Stimulated activated CD4-positive, alpha-beta T cell treated with anti-CD3 and anti-CD28 coated beads, Interleukin-12 subunit alpha, Interleukin-12 subunit beta, amount 100 ng/mL, for 24 hours (primary cell): ENCODE results near the gene ZNF511.
"Not testable (repeated sequence)": the region's sequence is repeated elsewhere in the genome, so short reads cannot be mapped to it uniquely, and the experiment has no call there.

Experiments used
- DNase-seq, 2 experiments: peaks; one replicate each; pipeline ENCODE4 v3.0.0-alpha.2; 2020; ENCODE audit warnings: low read depth in 2 of 2

ZNF511 gene

GRCh38 chr10:133308421-133309099 is at the start of gene ZNF511, which contains the start of gene TUBGCP2:
Gene ZNF511, plus strand, starts transcription at chr10:133308914. Its CDS starts 30 bp downstream, at chr10:133308944.
Gene TUBGCP2, minus strand, starts transcription at chr10:133308872. Its CDS starts 5,931 bp downstream, at chr10:133302941.
- DNase-seq: peak; percentile 75 to 84

- no peak for DNase-seq
These were observed 49.1 kb upstream of the ZNF511 start for GRCh38 chr10:133259602-133259989.

DNA sequence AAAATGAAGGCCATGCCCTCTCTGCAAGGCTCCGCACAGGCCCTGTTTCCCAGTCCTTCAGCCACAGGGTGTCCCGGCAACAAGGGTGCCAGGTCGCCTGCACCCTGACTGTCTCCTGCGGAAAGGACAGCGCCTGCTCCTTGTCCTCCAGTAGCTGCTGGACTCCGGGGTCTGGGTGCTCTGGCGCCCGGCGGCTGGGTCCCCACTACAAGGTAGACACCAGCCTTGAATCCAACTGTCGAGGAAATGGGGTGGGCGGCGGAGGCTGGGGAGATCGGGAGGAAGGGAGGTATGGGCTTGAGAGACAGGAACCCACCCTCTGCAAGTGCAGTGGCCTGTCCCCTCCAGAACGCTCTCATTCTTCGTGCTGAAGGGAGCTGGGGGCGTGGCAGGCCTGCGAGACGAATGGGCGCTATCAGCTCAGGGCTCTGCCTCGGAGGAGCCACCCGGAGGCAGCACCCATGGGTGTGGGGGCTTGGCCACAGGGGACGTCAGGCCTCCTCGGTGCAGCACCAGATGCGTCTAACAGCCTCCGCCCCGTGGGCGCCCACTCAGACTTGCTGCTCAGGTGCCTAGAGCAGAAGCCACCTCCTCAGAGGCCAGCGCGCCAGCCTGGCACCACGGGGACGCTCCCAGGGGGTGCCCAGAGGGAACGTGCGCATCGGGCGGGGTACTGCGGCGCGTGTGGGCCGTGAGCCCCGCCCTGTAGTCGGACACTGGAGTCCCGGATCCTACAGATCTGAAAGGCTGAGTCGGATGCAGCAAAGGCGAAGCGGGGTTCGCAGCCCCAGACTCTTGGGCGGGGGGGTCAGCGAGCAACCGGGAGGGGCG is 47.6 kb upstream of the ZNF511 start:
- DNase-seq: peak in 1 of 2 experiments; percentile 58

DNA sequence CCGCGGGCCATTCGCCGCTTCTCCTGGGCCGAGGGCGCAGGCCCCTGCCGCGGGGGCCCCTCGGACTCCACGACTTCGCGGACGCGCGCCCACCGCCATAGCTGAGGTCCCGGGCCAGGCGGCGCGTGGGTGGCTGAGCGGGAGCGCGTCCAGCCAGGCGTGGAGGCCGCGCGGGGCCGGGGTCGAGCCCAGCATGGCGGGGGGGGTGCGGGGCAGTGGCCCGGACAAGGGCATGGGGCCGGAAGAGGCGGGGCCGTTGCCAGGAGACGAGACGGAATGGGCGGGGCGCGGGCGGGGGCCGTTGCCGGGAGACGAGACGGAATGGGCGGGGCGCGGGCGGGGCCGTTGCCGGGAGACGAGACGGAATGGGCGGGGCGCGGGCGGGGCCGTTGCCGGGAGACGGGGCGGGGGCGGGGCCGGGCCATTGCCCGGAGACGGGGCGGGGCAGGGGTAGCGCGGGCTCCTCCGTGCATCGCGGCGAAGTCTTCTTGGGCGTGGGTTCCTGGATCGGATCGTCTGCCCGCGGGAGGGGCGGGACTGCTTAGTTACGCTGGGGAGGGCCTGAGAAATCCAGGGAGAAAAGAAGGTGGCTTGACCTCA is 46.9 kb upstream of the ZNF511 start:
- peak; percentile 72 to 80 for DNase-seq

DNA sequence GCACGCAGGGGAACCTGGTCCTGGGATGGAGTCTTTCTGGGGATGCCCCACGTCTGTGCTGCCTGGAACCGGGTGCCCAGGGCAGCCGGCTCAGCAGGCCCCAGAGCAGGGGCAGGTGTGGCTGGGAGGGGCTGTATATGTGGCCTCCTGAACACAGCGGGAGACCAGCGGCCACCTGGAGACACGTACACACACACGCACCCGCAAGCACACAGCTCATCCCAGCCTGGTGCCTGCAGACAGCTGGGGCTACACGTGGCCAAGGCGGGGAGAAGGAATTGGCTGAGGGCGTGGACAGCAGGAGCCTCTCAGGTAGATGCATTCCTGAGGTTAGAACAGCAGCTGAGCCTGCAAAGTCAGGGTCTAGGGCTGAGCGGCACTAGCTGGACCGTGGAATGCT is 46.0 kb upstream of the ZNF511 start:
- DNase-seq: no peak

DNA sequence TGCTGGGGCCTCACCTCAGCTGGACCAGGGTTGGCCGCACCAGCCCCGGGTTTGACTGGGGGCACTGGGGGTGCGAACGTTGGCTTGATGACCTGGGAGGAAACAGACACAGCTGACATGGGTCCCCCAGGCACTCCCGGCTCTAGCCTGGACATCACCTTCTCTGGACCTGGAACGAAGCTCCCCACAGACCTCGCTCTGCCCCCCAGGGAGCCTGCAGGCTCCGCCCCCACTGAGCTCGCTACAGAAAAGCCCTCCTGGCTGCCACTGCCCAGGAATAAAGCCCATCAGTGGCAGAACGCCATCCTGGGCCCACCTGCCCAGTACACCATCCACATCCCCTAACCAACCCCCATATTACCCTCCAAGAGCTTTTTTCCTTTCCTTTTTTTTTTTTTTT is 45.0 kb upstream of the ZNF511 start:
- no peak for DNase-seq

DNA sequence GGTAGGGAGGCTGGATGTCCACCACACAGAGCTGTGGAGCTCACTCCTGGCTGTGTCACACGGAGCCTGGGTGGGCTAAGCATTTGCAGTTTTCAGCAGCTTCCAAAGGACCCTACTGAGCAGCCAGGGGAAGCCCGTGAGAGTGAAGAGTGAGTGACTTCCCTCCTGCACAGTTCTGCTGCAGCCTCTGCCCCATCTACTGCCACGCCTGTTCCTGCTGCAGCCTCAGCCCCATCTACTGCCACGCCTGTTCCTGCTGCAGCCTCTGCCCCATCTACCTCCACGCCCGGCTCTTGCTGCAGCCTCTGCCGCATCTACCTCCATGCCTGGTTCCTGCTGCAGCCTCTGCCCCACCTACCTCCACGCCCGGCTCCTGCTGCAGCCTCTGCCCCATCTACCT is 44.3 kb upstream of the ZNF511 start:
- DNase-seq: no peak

DNA sequence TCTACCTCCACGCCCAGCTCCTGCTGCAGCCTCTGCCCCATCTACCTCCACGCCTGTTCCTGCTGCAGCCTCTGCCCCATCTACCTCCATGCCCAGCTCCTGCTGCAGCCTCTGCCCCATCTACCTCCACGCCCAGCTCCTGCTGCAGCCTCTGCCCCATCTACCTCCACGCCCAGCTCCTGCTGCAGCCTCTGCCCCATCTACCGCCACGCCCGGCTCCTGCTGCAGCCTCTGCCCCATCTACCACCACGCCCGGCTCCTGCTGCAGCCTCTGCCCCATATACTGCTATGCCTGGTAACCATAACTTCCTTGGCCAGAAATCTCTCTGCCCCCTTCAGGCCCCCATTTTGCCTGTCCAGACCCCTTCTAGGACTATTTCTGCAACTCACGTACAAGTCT is 43.7 kb upstream of the ZNF511 start:
- DNase-seq: not testable (repeated sequence)

GRCh38 chr10:133266056-133266795 is 42.5 kb upstream of the ZNF511 start:
- DNase-seq: no peak

DNA sequence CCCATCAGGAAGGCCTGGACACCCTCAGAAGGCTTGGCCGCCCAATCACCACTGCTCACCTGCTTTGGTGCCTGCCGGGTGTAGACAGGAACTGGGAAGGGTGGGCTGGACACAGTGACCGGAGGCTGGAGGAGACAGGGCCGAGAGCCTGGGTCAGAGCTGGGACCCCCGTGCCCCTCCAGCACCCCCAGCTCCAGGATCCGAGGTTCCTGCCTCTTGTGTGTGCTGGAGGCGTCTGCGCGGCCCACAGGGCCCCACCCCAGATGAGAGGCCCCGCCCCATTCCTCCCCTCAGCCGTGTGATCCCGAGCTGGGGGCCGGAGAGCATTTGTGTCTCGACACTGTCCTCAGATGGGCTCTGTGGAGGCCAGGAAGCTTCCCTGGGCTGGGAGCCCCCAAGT is 41.4 kb upstream of the ZNF511 start:
- no peak for DNase-seq

- DNase-seq: no peak
These were observed 40.9 kb upstream of the ZNF511 start for GRCh38 chr10:133267829-133268228.

- DNase-seq: no peak
These were observed 40.2 kb upstream of the ZNF511 start for GRCh38 chr10:133268532-133268931.

DNA sequence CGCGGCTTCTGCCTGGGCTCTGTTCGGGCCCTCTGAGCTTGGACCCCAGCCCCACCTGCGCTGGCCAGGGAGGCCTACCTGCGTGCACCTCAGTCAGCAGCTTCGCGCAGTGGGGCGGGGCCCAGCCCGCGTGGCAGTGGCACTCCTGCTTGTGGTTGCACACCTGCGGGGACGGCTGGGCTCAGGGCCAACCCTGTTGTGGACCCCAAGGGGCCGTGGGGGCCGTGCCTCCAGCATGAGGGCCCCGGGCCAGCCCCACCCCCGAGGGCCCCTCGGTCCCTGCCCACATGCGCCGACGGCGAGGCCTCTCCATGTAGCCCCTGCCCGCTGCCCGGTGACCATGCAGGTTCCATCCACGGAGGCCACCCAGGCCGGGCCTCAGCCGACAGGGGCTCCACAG is 39.3 kb upstream of the ZNF511 start:
- DNase-seq: no peak

DNA sequence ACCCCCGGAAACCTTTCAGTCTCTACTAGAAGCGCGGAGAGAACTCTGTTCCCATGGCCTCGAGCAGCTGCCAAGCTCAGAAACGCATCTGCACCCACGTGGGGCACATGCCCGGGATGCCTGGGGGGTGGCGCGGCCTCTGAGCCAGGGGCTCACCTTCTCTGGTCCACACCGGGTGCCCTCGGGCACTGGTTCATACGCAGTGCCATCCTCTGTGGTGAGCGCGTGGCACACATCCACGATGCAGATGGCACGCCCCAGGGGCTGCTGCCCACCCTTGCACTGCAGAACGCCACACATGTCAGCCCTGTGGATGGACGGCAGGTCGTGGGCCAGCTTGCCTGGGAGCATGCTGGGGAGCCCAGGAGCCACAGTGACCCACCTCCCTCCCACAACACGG is 38.5 kb upstream of the ZNF511 start:
- no peak for DNase-seq

- no peak for DNase-seq
These were observed 37.9 kb upstream of the ZNF511 start for GRCh38 chr10:133270773-133271297.

GRCh38 chr10:133271521-133272300 is 37.0 kb upstream of the ZNF511 start:
- no peak for DNase-seq

- no peak for DNase-seq
These were observed 36.3 kb upstream of the ZNF511 start for GRCh38 chr10:133272301-133272963.

DNA sequence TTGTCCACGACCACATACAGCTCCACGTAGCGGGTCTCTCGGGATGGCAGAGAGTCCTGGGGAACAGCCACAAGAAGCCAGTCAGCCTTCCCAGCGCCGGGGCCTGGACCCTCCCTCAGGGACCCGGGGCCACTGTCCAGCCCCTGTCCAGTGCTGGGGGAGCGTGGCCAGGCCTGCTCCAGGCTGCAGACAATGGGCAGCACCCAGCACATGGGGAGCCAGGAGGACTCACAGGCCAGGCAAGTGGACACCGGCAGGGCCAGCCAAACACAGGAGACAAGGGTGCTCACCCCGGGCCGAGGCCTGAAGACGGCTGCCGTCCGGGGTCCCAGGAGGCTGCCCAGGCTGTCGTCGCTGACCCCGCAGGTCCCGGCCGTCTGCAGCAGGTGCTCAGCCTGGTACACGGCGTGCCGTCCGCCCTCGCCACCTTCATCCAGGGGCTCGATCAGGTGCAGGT is 35.7 kb upstream of the ZNF511 start:
- no peak for DNase-seq

- no peak for DNase-seq
These were observed 35.1 kb upstream of the ZNF511 start for GRCh38 chr10:133273534-133274143.
